ENCODE measurements around the gene MS4A10.

GRCh38 chr11:60816590-60817157, 31.5 kb downstream of the MS4A10 start:
- TF ChIP-seq CTCF (IDR thresholded peaks at IDR 0.05; ENCODE audit: borderline replicate concordance, extremely low read depth, low read length, poor library complexity, severe bottlenecking) (no peak), EZH2 (IDR thresholded peaks at IDR 0.05; ENCODE audit: borderline replicate concordance, low read depth, low read length, severe bottlenecking) (no peak)

Data from DND-41 (cell line).